GM12878 (cell line): ENCODE measurements around the gene SORCS2. TPM values are rescaled to one million over a fixed set of nuclear protein-coding genes. Genes with fewer than 3 reads are reported as not detected.

Experiments used
- ATAC-seq: fragments of 200-7000 bp; cut with Tn5 transposase; 3 replicates; pipeline ENCODE4 v1.9.1; 2020; ENCODE audit warnings: mild to moderate bottlenecking, moderate library complexity
- BruUV-seq: library from RNA; stranded (reverse); fragments of 400-500 nt; replicated peaks from 2 replicates; lab custom pipeline; 2021; lab: Mats Ljungman, UMichigan
- CTCF ChIA-PET: fragments of 300-600 bp; sonication (Branson Sonifier 250); formaldehyde crosslinking; extraction: SDS; loops from one replicate; lab custom pipeline; 2021; ENCODE audit warnings: inconsistent platforms; lab: Yijun Ruan, JAX
- POLR2A ChIA-PET: fragments of 350-600 bp; formaldehyde crosslinking; extraction: SDS; loops from one replicate; lab custom pipeline; 2021; ENCODE audit warnings: inconsistent platforms; lab: Charles Lee
- RAD21 ChIA-PET: fragments of 300-600 bp; sonication (Branson Sonifier 250); formaldehyde crosslinking; loops from one replicate; lab custom pipeline; 2023; ENCODE audit warnings: antibody characterized with exemption; ENCODE audit not compliant: unreplicated experiment; lab: Charles Lee
- SMC1A ChIA-PET: fragments of 300-600 bp; sonication (Branson Sonifier 250); formaldehyde crosslinking; loops from one replicate; lab custom pipeline; 2023; ENCODE audit not compliant: unreplicated experiment, uncharacterized antibody; lab: Charles Lee
- DNase-seq: peaks from one replicate; pipeline ENCODE4 v3.0.0-alpha.2; 2011; ENCODE audit warnings: low read depth, low spot score
- FAIRE-seq: peaks from 3 replicates; lab custom pipeline; 2011; peaks lifted over from hg19 to GRCh38; lab: Jason Lieb, UNC
- H2AFZ ChIP-seq: 2 replicates; pipeline ENCODE4 v1.6.0; 2011; ENCODE audit warnings: low read depth, low read length, control low read depth; ENCODE audit not compliant: control insufficient read depth
- H3K27ac ChIP-seq: 2 replicates; pipeline ENCODE4 v1.5.1; 2011; ENCODE audit warnings: control low read depth; ENCODE audit not compliant: control insufficient read depth, insufficient read depth
- H3K27me3 ChIP-seq, 2 experiments: replicated peaks in 1 of 2; 2 replicates each; pipeline versions ENCODE4 v1.6.0 to v1.6.1; 2011; ENCODE audit warnings: low read length in 1 of 2; ENCODE audit not compliant: control insufficient read depth in 2 of 2, insufficient read depth in 2 of 2
- H3K36me3 ChIP-seq, 2 experiments: 2 replicates each; pipeline ENCODE4 v1.5.1; 2011; ENCODE audit warnings: low read length in 1 of 2; ENCODE audit not compliant: control insufficient read depth in 2 of 2, insufficient read depth in 2 of 2
- H3K4me1 ChIP-seq: 2 replicates; pipeline ENCODE4 v1.6.1; 2011; ENCODE audit warnings: mild to moderate bottlenecking, low read length, moderate library complexity, mixed read lengths; ENCODE audit not compliant: control insufficient read depth, insufficient read depth
- H3K4me2 ChIP-seq: 2 replicates; pipeline ENCODE4 v1.6.0; 2011; ENCODE audit warnings: control low read depth; ENCODE audit not compliant: control insufficient read depth, insufficient read depth
- H3K4me3 ChIP-seq: fragments of 200-600 bp; sonication (generic); 2 replicates; pipeline ENCODE4 v1.5.1; 2016
- H3K79me2 ChIP-seq: 2 replicates; pipeline ENCODE4 v1.6.0; 2011; ENCODE audit warnings: low read length; ENCODE audit not compliant: control insufficient read depth, insufficient read depth
- H3K9ac ChIP-seq: 2 replicates; pipeline ENCODE4 v1.8.0; 2011; ENCODE audit warnings: low read length, control low read depth, mixed read lengths; ENCODE audit not compliant: control insufficient read depth, insufficient read depth
- H3K9me3 ChIP-seq: replicated peaks from 3 replicates; pipeline ENCODE4 v1.5.1; 2011; ENCODE audit warnings: mild to moderate bottlenecking, low read length; ENCODE audit not compliant: control insufficient read depth, insufficient read depth
- H4K20me1 ChIP-seq: 2 replicates; pipeline ENCODE4 v1.6.0; 2011; ENCODE audit not compliant: control insufficient read depth, insufficient read depth
- BACH1 ChIP-seq: fragments of 450-650 bp; IDR thresholded peaks from 2 replicates; pipeline ENCODE4 v1.6.1; 2017; ENCODE audit warnings: mild to moderate bottlenecking, borderline replicate concordance
- BMI1 ChIP-seq: fragments of 450-650 bp; IDR thresholded peaks from 2 replicates; pipeline ENCODE4 v1.6.1; 2016; ENCODE audit warnings: mild to moderate bottlenecking, moderate library complexity, borderline replicate concordance
- CHD1 ChIP-seq: IDR thresholded peaks from 2 replicates; pipeline ENCODE4 v1.6.1; 2012; ENCODE audit warnings: low read depth, low read length, improper control_type of control experiment
- CHD2 ChIP-seq: IDR thresholded peaks from 2 replicates; pipeline ENCODE4 v1.6.1; 2011; ENCODE audit warnings: low read depth, low read length, improper control_type of control experiment, borderline replicate concordance
- CREM ChIP-seq: IDR thresholded peaks from 2 replicates; pipeline ENCODE4 v1.6.1; 2014; ENCODE audit warnings: antibody characterized with exemption, low read depth
- IKZF2 ChIP-seq, 2 experiments: fragments of 450-650 bp; IDR thresholded peaks; 2 replicates each; pipeline ENCODE4 v1.6.1; 2017; ENCODE audit warnings: mild to moderate bottlenecking in 2 of 2, moderate library complexity in 2 of 2
- MTA3 ChIP-seq: IDR thresholded peaks from 2 replicates; pipeline ENCODE4 v1.6.1; 2012; ENCODE audit warnings: low read length, inconsistent platforms, borderline replicate concordance
- MYB ChIP-seq: fragments of 150-350 bp; IDR thresholded peaks from 2 replicates; pipeline ENCODE4 v1.6.1; 2014; ENCODE audit warnings: mild to moderate bottlenecking, low read depth, low read length, borderline replicate concordance
- POU2F2 ChIP-seq: IDR thresholded peaks from 3 replicates; pipeline ENCODE4 v1.6.1; 2011; ENCODE audit warnings: low read depth, mild to moderate bottlenecking, low read length, borderline replicate concordance
- SMARCA5 ChIP-seq: fragments of 450-650 bp; IDR thresholded peaks from 2 replicates; pipeline ENCODE4 v1.6.1; 2017; ENCODE audit warnings: mild to moderate bottlenecking
- SREBF2 ChIP-seq: IDR thresholded peaks from 2 replicates; pipeline ENCODE4 v1.6.1; 2012; ENCODE audit warnings: mild to moderate bottlenecking, low read length
- STAT1 ChIP-seq: fragments of 450-650 bp; conservative IDR thresholded peaks from 2 replicates; pipeline ENCODE4 v1.6.1; 2014; ENCODE audit warnings: antibody characterized with exemption, mild to moderate bottlenecking
- TARDBP ChIP-seq: IDR thresholded peaks from 2 replicates; pipeline ENCODE4 v1.6.1; 2016; ENCODE audit warnings: borderline replicate concordance
- TCF12 ChIP-seq: IDR thresholded peaks from 2 replicates; pipeline ENCODE4 v1.6.1; 2011; ENCODE audit warnings: low read depth, mild to moderate bottlenecking, low read length
- ZBED1 ChIP-seq: IDR thresholded peaks from 2 replicates; pipeline ENCODE4 v1.6.1; 2016; ENCODE audit warnings: borderline replicate concordance
- ZNF274 ChIP-seq: IDR thresholded peaks from one replicate; pipeline ENCODE4 v1.8.0; 2011; ENCODE audit not compliant: insufficient read length, insufficient read depth
- ZNF384 ChIP-seq: IDR thresholded peaks from 2 replicates; pipeline ENCODE4 v1.6.1; 2012; ENCODE audit warnings: low read depth, mild to moderate bottlenecking, low read length, improper control_type of control experiment, borderline replicate concordance
- WGBS: methylation state at CpG from one replicate; pipeline ENCODE4 v1.1.6; 2016; ENCODE audit warnings: low lambda C conversion rate; ENCODE audit not compliant: insufficient replicate concordance, insufficient coverage; ENCODE audit errors: missing lambda C conversion rate; 5-methylcytosine and 5-hydroxymethylcytosine counted together
- in situ Hi-C: fragments of 300-500 bp; cut with MboI; formaldehyde crosslinking; loops from 9 replicates; pipeline ENCODE4 v1.14.3; 2018; ENCODE audit warnings: mixed read lengths
- intact Hi-C: fragments of 100-400 bp; cut with micrococcal nuclease; formaldehyde crosslinking; loops from one replicate; pipeline ENCODE4 v1.14.2; 2022; ENCODE audit not compliant: unreplicated experiment
- polyA plus RNA-seq, 11 experiments: library from polyadenylated mRNA; depleted of rRNA in 4 of 11; unstranded in 6 of 11; stranded (reverse) in 5 of 11; fragments of >200 nt; fragmentation: Nextera tagmentation in 4 of 11; fragmentation: Illumina TruSeq in 1 of 11; extraction: Ambion mirVana in 4 of 11; extraction: Trizol in 1 of 11; gene quantifications; 1 replicate in 1 of 11; 2 replicates in 10 of 11; pipeline versions ENCODE4 v1.2.1 to v1.2.3, GENCODE V29; 2011 to 2016; ENCODE audit warnings: inconsistent platforms in 2 of 11, missing spikeins in 2 of 11, low read depth in 1 of 11
- total RNA-seq, 4 experiments: library from RNA; depleted of rRNA in 3 of 4; stranded (reverse); fragments of >200 nt in 3 of 4; fragmentation: Illumina TruSeq in 1 of 4; extraction: Trizol in 1 of 4; gene quantifications; 2 replicates each; pipeline versions ENCODE4 v1.2.1 to v1.2.3, GENCODE V29; 2013 to 2021

SORCS2 gene
- total and polyA plus RNA-seq, 10 of the 15 experiments (the other 5 are each of a cell fraction or from before 2014, with no cell fraction given), result 0.01 to 0.15 (median 0.05) TPM; not detected in 5

- TF ChIP-seq BMI1 (no peak), CREM (no peak)
These were observed 204.0 kb downstream of the SORCS2 start (continued) for GRCh38 chr4:7396186-7396910.

GRCh38 chr4:7397206-7398103, 205.1 kb downstream of the SORCS2 start:
- intact Hi-C loops (no loop called here), in situ Hi-C loops (no loop called here)
- DNase-seq, result no peak
- ChIA-PET RAD21 (no interaction called here), CTCF (no interaction called here), SMC1A (interaction anchor here (0.6 kb wide), 1 partner anchor 516 kb away, joined by 3 read pairs; no protein-coding TSS in a partner anchor), POLR2A (interaction anchor here (0.6 kb wide), 1 partner anchor 331 kb away, joined by 3 read pairs; no protein-coding TSS in a partner anchor)
- H3K9me3 ChIP-seq, result no peaks in the 10 kb centered on the region
- BruUV-seq, result no TSS peak
- no peaks in the 10 kb centered on the region for H3K36me3 ChIP-seq
- WGBS, result 23% methylated on average over 24 of the region's 24 CpGs
- TF ChIP-seq MTA3 (no peak), SMARCA5 (no peak), ZNF274 (no peak), CHD2 (no peak), STAT1 (no peak), MYB (no peak), ZBED1 (no peak), BACH1 (no peak), POU2F2 (no peak), TARDBP (no peak), CHD1 (no peak), ZNF384 (no peak), SREBF2 (no peak), IKZF2 (IDR thresholded peaks at IDR 0.05) (no peak), TCF12 (no peak)
- H4K20me1 ChIP-seq, result no peaks in the 10 kb centered on the region
- no peak overlapping the region for H2AFZ ChIP-seq
- ATAC-seq, result no peak
- no peaks in the 10 kb centered on the region for H3K4me1 ChIP-seq
- no peak overlapping the region for H3K9ac ChIP-seq
- H3K4me2 ChIP-seq, result no peak overlapping the region
- no peak overlapping the region for H3K4me3 ChIP-seq
- no peak overlapping the region for H3K27ac ChIP-seq
- H3K79me2 ChIP-seq, result no peaks in the 10 kb centered on the region
- H3K27me3 ChIP-seq, result no peaks in the 10 kb centered on the region; a peak in 1 of 4 replicates
- no peak for FAIRE-seq
